Vagina (tissue), 2 donors: ENCODE results near the gene SERPINA5.

ENCODE experiments used
- POLR2A ChIP-seq, 2 donors: fragments of 450-650 bp; IDR thresholded peaks; one replicate each; pipeline ENCODE4 v1.6.1; 2017; ENCODE audit warnings: antibody characterized with exemption in 2 of 2, mild to moderate bottlenecking in 2 of 2, moderate library complexity in 2 of 2
- POLR2AphosphoS5 ChIP-seq, 2 donors: sonication (generic); formaldehyde crosslinking; IDR thresholded peaks; one replicate each; pipeline ENCODE4 v1.9.0; 2017; ENCODE audit warnings: antibody characterized with exemption in 2 of 2, mild to moderate bottlenecking in 2 of 2, low read depth in 1 of 2; ENCODE audit not compliant: insufficient read depth in 1 of 2
- TF ChIP-seq, protein P1 (sequence below), 3 experiments: fragments of 450-650 bp in 2 of 3; fragments of 200-600 bp in 1 of 3; sonication (generic) in 1 of 3; IDR thresholded peaks; one replicate each; pipeline ENCODE4 v1.5.1; 2017 to 2019; ENCODE audit warnings: antibody characterized with exemption in 3 of 3, mild to moderate bottlenecking in 2 of 3, moderate library complexity in 2 of 3

DNA sequence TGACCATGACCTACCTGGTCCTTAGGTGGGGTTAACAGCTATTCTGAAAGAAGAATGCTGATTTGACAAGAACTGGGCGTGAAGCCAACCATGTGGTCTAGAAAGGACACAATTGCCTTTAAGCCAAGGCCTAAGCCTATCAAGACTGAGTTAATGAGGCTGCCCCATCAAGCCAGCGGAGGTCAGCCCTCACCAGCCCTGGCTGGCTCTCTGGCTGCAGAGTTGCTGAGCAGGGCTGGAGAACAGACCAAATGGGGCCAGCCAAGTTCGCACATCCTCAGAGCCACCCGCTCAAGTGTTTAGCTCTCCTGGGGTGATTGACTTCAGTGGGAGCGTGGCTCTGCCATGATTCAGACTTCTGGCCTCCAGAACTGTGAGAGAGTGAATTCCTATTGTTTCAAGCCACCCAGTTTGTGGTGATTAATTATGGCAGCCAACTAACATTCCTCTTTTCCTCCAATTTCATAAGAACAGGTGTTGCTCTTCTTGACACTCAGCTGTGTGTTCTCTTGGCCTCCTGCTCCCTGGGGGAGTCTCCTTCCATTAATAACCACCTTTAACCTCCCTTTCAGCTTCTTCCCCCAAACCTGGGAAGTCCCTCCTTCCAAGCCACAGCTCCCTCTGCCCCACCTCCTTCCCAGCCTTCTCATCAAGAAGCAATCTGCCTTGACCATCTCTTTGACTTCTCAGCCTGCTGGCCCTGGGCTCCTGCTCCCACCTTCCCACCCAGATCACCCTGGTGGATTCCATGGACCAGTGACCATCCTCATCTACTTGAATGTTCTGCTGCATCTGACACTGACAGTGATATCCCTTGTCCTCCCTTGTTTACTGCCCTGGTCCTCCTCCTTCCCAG lies 5.3 kb upstream of the SERPINA5 start:
- TF ChIP-seq, protein P1, sequence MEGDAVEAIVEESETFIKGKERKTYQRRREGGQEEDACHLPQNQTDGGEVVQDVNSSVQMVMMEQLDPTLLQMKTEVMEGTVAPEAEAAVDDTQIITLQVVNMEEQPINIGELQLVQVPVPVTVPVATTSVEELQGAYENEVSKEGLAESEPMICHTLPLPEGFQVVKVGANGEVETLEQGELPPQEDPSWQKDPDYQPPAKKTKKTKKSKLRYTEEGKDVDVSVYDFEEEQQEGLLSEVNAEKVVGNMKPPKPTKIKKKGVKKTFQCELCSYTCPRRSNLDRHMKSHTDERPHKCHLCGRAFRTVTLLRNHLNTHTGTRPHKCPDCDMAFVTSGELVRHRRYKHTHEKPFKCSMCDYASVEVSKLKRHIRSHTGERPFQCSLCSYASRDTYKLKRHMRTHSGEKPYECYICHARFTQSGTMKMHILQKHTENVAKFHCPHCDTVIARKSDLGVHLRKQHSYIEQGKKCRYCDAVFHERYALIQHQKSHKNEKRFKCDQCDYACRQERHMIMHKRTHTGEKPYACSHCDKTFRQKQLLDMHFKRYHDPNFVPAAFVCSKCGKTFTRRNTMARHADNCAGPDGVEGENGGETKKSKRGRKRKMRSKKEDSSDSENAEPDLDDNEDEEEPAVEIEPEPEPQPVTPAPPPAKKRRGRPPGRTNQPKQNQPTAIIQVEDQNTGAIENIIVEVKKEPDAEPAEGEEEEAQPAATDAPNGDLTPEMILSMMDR (IDR thresholded peaks at IDR 0.05), result no peak
- no peak for TF ChIP-seq POLR2AphosphoS5 (IDR thresholded peaks at IDR 0.05; ENCODE audit: insufficient read depth in 1 of 2, low read depth in 1 of 2)
- TF ChIP-seq POLR2A (IDR thresholded peaks at IDR 0.05), result no peak
